ENCODE data around the gene JPH2.

- TF ChIP-seq CTCF (IDR thresholded peaks at IDR 0.05; ENCODE audit: insufficient read depth, low read length): no peak
- no peak for TF ChIP-seq GABPA (IDR thresholded peaks at IDR 0.05; ENCODE audit: low read depth)
- no peak for TF ChIP-seq REST (IDR thresholded peaks at IDR 0.05; ENCODE audit: insufficient replicate concordance, low read depth)
These were observed 121.3 kb downstream of the JPH2 start for GRCh38 chr20:44065401-44066340.

Data from HL-60 (cell line).